Forelimb muscle (tissue), 1 donor: ENCODE data around the gene KIF23. TPM values are rescaled to one million over a fixed set of nuclear protein-coding genes. Genes with fewer than 3 reads are reported as not detected.

ENCODE experiments used
- DNase-seq: peaks from one replicate; pipeline ENCODE4 v3.0.0-alpha.2; 2013; ENCODE audit warnings: low read depth
- polyA plus RNA-seq: library from polyadenylated mRNA; unstranded; fragments of 120-200 nt; gene quantifications from one replicate; pipeline ENCODE4 v1.2.1, GENCODE V29; 2013; ENCODE audit not compliant: insufficient read length

Gene KIF23
- polyA plus RNA-seq, 1 donor: 14.2 TPM

GRCh38 chr15:69394556-69395282, 19.4 kb upstream of the KIF23 start:
- DNase-seq: peak; percentile 34

GRCh38 chr15:69395460-69395859, 18.7 kb upstream of the KIF23 start:
- DNase-seq: no peak

DNA sequence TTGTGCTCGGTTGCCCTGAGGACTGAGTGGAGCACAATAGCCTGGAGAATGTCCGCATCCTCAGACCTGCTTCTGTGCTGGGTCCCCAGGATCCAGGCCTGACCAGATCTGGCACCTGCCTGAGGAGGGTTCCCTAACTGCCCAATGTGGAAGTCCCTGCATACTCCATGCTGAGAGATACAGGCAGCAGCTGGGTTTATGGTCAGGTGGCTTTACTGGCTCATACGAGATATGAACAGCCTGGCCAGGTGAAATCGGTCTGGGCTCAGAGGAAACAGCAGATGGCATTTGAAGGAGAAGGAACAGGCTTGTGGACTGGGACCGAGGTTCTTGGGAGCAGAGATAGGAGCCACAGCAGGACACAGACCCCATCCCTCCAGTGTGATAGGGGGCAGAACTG, 18.2 kb upstream of the KIF23 start:
- DNase-seq: no peak

- no peak for DNase-seq
These were observed 15.7 kb upstream of the KIF23 start for GRCh38 chr15:69398491-69398891.

- DNase-seq: no peak
These were observed 13.3 kb upstream of the KIF23 start for GRCh38 chr15:69400850-69401249.

DNA sequence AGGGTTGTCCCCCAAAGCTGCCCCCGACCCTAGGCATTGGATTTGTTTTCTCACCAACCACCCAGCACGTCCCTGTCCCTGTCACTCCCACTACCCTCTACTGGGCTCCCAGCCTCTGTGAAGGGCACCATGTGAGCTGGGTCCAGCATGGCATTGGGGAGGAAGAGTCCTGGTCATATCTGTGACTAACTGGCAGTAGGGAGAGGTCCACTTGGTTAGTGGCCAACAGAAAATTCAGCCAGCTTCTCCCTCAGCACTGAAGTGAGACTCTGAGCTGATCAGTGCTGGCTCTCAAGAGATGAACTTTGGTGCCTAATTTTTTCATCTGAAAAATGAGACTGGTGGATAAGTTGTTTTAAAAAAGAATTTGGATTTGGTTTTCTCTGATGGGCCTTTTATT, 11.3 kb upstream of the KIF23 start:
- no peak for DNase-seq

DNA sequence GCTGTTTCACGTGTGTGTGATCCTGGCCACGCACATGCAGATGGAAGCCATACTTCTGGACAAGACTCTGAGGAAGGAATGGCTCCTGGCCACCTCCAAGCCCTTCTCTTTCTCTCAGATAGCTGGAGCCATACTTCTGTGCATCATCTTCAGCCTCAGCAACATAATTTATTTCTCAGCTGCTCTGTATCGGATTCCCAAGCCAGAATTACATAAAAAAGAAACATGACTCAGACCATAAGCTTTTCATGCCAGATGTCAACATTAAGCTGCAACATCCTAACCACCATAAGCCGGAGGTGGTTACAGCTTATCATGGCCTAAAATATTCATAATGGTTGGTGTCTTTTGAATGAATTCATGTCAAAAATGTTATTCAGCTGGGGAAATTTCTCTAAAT, 10.6 kb upstream of the KIF23 start:
- no peak for DNase-seq

GRCh38 chr15:69405110-69405509, 9.0 kb upstream of the KIF23 start:
- no peak for DNase-seq

- DNase-seq: no peak
These were observed 6.3 kb upstream of the KIF23 start for GRCh38 chr15:69407719-69408400.

- no peak for DNase-seq
These were observed 5.3 kb upstream of the KIF23 start for GRCh38 chr15:69408841-69409240.

GRCh38 chr15:69410248-69410874, 3.8 kb upstream of the KIF23 start:
- DNase-seq: no peak

- DNase-seq: no peak
These were observed 1.9 kb upstream of the KIF23 start for GRCh38 chr15:69412274-69412673.

GRCh38 chr15:69412701-69413100, 1.4 kb upstream of the KIF23 start:
- DNase-seq: no peak

DNA sequence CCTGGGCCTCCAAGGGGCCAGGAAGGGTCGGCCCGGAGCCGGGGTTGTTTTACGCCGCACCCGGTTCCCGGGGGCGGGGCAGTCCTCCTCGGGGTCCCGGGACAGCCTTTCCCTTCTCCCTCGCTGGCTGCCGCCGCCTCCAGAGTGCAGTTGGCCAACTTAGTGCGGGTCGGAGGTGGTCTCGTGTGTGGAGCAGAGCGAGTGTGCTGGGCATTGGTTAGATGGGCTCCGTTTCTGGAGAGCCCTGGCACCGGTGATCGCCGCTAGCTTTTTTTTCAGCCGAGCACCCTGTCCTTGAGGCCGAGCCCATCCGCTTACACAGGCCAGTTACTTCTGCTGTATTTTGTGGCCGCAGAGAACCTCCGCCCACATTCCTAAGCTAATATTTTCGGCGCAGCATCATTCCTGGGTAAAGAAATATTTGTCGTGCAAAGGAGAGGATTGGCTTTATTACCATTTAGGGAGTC, 585 bp downstream of the KIF23 start:
- DNase-seq: no peak

GRCh38 chr15:69415381-69415780, 1.2 kb downstream of the KIF23 start:
- no peak for DNase-seq

DNA sequence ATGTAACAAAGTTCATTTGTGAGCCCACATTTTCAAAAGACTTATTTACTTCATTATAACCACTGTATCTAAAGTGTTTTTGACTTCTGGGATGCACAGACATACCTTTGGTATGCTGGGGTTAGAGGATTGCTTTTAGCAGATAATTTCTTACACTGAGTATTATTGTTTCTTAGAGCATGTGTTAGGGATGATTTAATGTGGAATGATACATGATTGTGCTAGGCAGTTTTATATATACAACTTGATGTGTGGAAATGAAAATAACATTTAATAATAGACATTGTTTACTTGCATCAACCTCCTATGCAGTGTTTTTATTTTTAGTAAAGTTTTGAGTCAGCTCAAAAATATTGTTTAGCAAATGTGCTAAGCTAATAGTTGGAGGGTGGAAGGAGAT, 3.4 kb downstream of the KIF23 start:
- no peak for DNase-seq

DNA sequence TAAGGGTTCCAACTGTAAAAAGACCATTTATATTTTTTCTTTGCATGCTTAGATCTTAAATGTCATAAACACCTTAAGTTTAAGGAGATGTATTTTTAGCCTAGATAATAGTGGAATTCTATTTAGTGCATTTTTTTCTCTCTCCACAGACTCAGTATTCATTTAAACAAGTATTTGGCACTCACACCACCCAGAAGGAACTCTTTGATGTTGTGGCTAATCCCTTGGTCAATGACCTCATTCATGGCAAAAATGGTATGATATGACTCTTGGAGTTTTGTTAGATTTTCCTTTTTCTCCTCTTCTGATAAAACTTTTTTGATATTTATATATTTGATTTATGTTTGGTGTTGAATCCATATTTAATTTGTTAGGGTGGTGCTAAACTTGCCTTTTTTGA, 7.3 kb downstream of the KIF23 start:
- DNase-seq: no peak

DNA sequence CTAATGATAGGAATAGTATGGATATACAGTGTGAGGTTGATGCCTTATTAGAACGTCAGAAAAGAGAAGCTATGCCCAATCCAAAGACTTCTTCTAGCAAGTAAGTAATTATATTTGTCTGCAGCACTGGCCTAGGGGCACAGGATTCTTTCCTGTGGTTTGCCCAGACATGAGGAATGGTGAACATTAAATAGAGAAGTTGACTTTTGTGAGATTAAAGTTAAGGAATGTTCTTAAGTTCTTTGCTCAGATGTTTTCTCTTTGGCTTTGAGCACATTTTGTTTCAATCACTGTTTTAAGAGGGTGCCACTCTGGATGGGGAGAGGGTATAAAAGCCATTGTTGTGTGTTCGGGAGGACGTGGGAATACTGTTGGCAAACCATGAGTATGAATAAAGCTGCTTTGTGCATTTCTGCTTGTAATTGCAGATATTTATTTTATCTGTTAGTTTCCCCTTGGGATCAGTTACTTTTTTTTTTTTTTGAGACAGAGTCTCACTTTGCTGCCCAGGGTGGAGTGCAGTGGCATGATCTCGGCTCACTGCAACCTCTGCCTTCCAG, 8.3 kb downstream of the KIF23 start:
- DNase-seq: no peak

- DNase-seq: no peak
These were observed 9.9 kb downstream of the KIF23 start for GRCh38 chr15:69424001-69424400.

GRCh38 chr15:69424748-69425413, 10.7 kb downstream of the KIF23 start:
- DNase-seq: no peak

DNA sequence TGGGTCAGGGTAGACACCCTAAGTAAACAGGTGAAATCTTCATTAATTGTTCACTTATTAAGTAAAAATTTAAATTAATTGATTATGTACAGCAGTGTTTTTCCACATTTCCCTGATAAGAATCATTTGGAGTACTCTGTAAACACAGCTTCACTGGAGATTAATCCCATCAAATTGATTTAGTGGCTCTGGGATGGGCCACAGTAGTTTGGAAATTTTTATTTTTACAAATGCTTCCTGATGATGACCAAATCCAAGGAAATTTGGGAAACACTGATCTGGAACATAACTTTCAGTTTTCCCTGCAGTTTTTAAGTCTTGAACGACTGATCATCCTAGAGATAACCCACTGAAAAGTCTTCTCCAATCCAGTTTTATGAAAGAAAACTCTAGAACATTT, 19.7 kb downstream of the KIF23 start:
- no peak for DNase-seq

DNA sequence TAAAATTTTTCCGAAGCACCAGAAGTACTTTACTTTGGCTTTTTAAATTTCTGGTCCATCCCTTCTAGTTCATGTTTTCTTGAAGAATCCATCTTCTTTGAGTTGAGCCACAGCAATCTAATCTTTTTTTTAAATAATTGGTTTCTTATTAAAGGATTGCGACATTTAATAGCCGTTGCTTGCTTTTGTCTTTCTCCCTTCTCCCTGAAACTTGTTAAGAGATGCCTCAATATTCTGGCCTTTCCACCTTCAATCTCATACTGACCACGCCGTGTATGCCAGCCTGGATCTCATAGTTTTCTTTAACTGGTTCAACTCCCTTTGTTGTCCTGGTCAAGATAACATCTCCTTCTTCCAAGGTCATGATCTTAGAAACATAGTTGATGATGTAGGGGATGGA, 20.1 kb downstream of the KIF23 start:
- DNase-seq: no peak
